Muscle of arm (tissue), 12 donors: ENCODE results near the gene TMEM269. TPM values are rescaled to one million over a fixed set of nuclear protein-coding genes. Genes with fewer than 3 reads are reported as not detected.

Source experiments
- DNase-seq: peaks from one replicate; pipeline ENCODE4 v3.0.0-alpha.2; 2013
- polyA plus RNA-seq, 12 donors: library from polyadenylated mRNA; unstranded; fragments of 120-200 nt; gene quantifications; one replicate each; pipeline ENCODE4 v1.2.1, GENCODE V29; 2013; ENCODE audit not compliant: insufficient read length in 12 of 12

Gene TMEM269
- polyA plus RNA-seq, 12 donors = 0.41 to 1.2 (median 0.79) TPM; not detected in 2

- no peak for DNase-seq
Observed at GRCh38 chr1:42817976-42818375, 33.2 kb downstream of the TMEM269 start.

- no peak for DNase-seq
Observed at GRCh38 chr1:42820813-42821212, 36.0 kb downstream of the TMEM269 start.

- DNase-seq = no peak
Observed at GRCh38 chr1:42821690-42822089, 36.9 kb downstream of the TMEM269 start.

- no peak for DNase-seq
Observed at GRCh38 chr1:42822800-42823392, 38.1 kb downstream of the TMEM269 start.

- no peak for DNase-seq
Observed at GRCh38 chr1:42824481-42825035, 39.8 kb downstream of the TMEM269 start.

GRCh38 chr1:42825036-42825851 is 40.5 kb downstream of the TMEM269 start:
- DNase-seq = no peak

GRCh38 chr1:42830631-42831030 is 45.8 kb downstream of the TMEM269 start:
- no peak for DNase-seq

GRCh38 chr1:42831273-42831672 is 46.5 kb downstream of the TMEM269 start:
- DNase-seq = no peak

- DNase-seq = no peak
Observed at GRCh38 chr1:42832641-42833240, 48.0 kb downstream of the TMEM269 start.

GRCh38 chr1:42833981-42834380 is 49.2 kb downstream of the TMEM269 start:
- no peak for DNase-seq

GRCh38 chr1:42834803-42835202 is 50.0 kb downstream of the TMEM269 start:
- DNase-seq = no peak

- no peak for DNase-seq
Observed at GRCh38 chr1:42835422-42835821, 50.6 kb downstream of the TMEM269 start.

GRCh38 chr1:42837709-42838108 is 52.9 kb downstream of the TMEM269 start:
- no peak for DNase-seq

- no peak for DNase-seq
Observed at GRCh38 chr1:42838482-42839190, 53.8 kb downstream of the TMEM269 start.

GRCh38 chr1:42841010-42841409 is 56.2 kb downstream of the TMEM269 start:
- no peak for DNase-seq

- no peak for DNase-seq
Observed at GRCh38 chr1:42841440-42842147, 56.8 kb downstream of the TMEM269 start.

GRCh38 chr1:42844592-42845140 is 59.9 kb downstream of the TMEM269 start:
- no peak for DNase-seq

GRCh38 chr1:42845193-42845592 is 60.4 kb downstream of the TMEM269 start:
- no peak for DNase-seq

- no peak for DNase-seq
Observed at GRCh38 chr1:42845866-42846256, 61.1 kb downstream of the TMEM269 start.

GRCh38 chr1:42846257-42847110 is 61.7 kb downstream of the TMEM269 start, which contains the start of gene ZNF691:
Gene ZNF691, plus strand, starts transcription at chr1:42846613. Its CDS starts 3,046 bp downstream, at chr1:42849659.
- peak; percentile 97 for DNase-seq
